GM12878 (cell line): Measurements from ENCODE around the gene PIK3C3. TPM values are rescaled to one million over a fixed set of nuclear protein-coding genes. Genes with fewer than 3 reads are reported as not detected.

Experiments
- ATAC-seq: fragments of 200-7000 bp; cut with Tn5 transposase; 3 replicates; pipeline ENCODE4 v1.9.1; 2020; ENCODE audit warnings: mild to moderate bottlenecking, moderate library complexity
- BruUV-seq: library from RNA; stranded (reverse); fragments of 400-500 nt; replicated peaks from 2 replicates; lab custom pipeline; 2021; lab: Mats Ljungman, UMichigan
- CTCF ChIA-PET: fragments of 300-600 bp; sonication (Branson Sonifier 250); formaldehyde crosslinking; extraction: SDS; loops from one replicate; lab custom pipeline; 2021; ENCODE audit warnings: inconsistent platforms; lab: Yijun Ruan, JAX
- POLR2A ChIA-PET: fragments of 350-600 bp; formaldehyde crosslinking; extraction: SDS; loops from one replicate; lab custom pipeline; 2021; ENCODE audit warnings: inconsistent platforms; lab: Charles Lee
- RAD21 ChIA-PET: fragments of 300-600 bp; sonication (Branson Sonifier 250); formaldehyde crosslinking; loops from one replicate; lab custom pipeline; 2023; ENCODE audit warnings: antibody characterized with exemption; ENCODE audit not compliant: unreplicated experiment; lab: Charles Lee
- SMC1A ChIA-PET: fragments of 300-600 bp; sonication (Branson Sonifier 250); formaldehyde crosslinking; loops from one replicate; lab custom pipeline; 2023; ENCODE audit not compliant: unreplicated experiment, uncharacterized antibody; lab: Charles Lee
- DNase-seq: peaks from one replicate; pipeline ENCODE4 v3.0.0-alpha.2; 2011; ENCODE audit warnings: low read depth, low spot score
- FAIRE-seq: peaks from 3 replicates; lab custom pipeline; 2011; peaks lifted over from hg19 to GRCh38; lab: Jason Lieb, UNC
- H2AFZ ChIP-seq: 2 replicates; pipeline ENCODE4 v1.6.0; 2011; ENCODE audit warnings: low read depth, low read length, control low read depth; ENCODE audit not compliant: control insufficient read depth
- H3K27ac ChIP-seq: 2 replicates; pipeline ENCODE4 v1.5.1; 2011; ENCODE audit warnings: control low read depth; ENCODE audit not compliant: control insufficient read depth, insufficient read depth
- H3K27me3 ChIP-seq, 2 experiments: replicated peaks in 1 of 2; 2 replicates each; pipeline versions ENCODE4 v1.6.0 to v1.6.1; 2011; ENCODE audit warnings: low read length in 1 of 2; ENCODE audit not compliant: control insufficient read depth in 2 of 2, insufficient read depth in 2 of 2
- H3K36me3 ChIP-seq, 2 experiments: 2 replicates each; pipeline ENCODE4 v1.5.1; 2011; ENCODE audit warnings: low read length in 1 of 2; ENCODE audit not compliant: control insufficient read depth in 2 of 2, insufficient read depth in 2 of 2
- H3K4me1 ChIP-seq: 2 replicates; pipeline ENCODE4 v1.6.1; 2011; ENCODE audit warnings: mild to moderate bottlenecking, low read length, moderate library complexity, mixed read lengths; ENCODE audit not compliant: control insufficient read depth, insufficient read depth
- H3K4me2 ChIP-seq: 2 replicates; pipeline ENCODE4 v1.6.0; 2011; ENCODE audit warnings: control low read depth; ENCODE audit not compliant: control insufficient read depth, insufficient read depth
- H3K4me3 ChIP-seq: fragments of 200-600 bp; sonication (generic); 2 replicates; pipeline ENCODE4 v1.5.1; 2016
- H3K79me2 ChIP-seq: 2 replicates; pipeline ENCODE4 v1.6.0; 2011; ENCODE audit warnings: low read length; ENCODE audit not compliant: control insufficient read depth, insufficient read depth
- H3K9ac ChIP-seq: 2 replicates; pipeline ENCODE4 v1.8.0; 2011; ENCODE audit warnings: low read length, control low read depth, mixed read lengths; ENCODE audit not compliant: control insufficient read depth, insufficient read depth
- H3K9me3 ChIP-seq: replicated peaks from 3 replicates; pipeline ENCODE4 v1.5.1; 2011; ENCODE audit warnings: mild to moderate bottlenecking, low read length; ENCODE audit not compliant: control insufficient read depth, insufficient read depth
- H4K20me1 ChIP-seq: 2 replicates; pipeline ENCODE4 v1.6.0; 2011; ENCODE audit not compliant: control insufficient read depth, insufficient read depth
- CBFB ChIP-seq: IDR thresholded peaks from 2 replicates; pipeline ENCODE4 v1.6.1; 2016; ENCODE audit warnings: antibody characterized with exemption, low read depth
- ESRRA ChIP-seq: IDR thresholded peaks from 2 replicates; pipeline ENCODE4 v1.6.1; 2012; ENCODE audit warnings: mild to moderate bottlenecking, low read length, improper control_type of control experiment
- GABPA ChIP-seq: IDR thresholded peaks from 2 replicates; pipeline ENCODE4 v1.6.1; 2014; ENCODE audit warnings: antibody characterized with exemption, low read depth, mild to moderate bottlenecking, inconsistent platforms
- NFYA ChIP-seq: IDR thresholded peaks from 2 replicates; pipeline ENCODE4 v1.6.1; 2011; ENCODE audit warnings: low read depth, mild to moderate bottlenecking, low read length, improper control_type of control experiment, borderline replicate concordance
- POU2F2 ChIP-seq: IDR thresholded peaks from 3 replicates; pipeline ENCODE4 v1.6.1; 2011; ENCODE audit warnings: low read depth, mild to moderate bottlenecking, low read length, borderline replicate concordance
- RBBP5 ChIP-seq: fragments of 200-600 bp; sonication (generic); conservative IDR thresholded peaks from 2 replicates; pipeline ENCODE4 v1.6.1; 2016
- RELA ChIP-seq: fragments of 450-650 bp; IDR thresholded peaks from 2 replicates; pipeline ENCODE4 v1.8.0; 2014; ENCODE audit warnings: borderline replicate concordance; ENCODE audit not compliant: partially characterized antibody
- SMAD1 ChIP-seq: fragments of 450-650 bp; IDR thresholded peaks from 2 replicates; pipeline ENCODE4 v1.6.1; 2018; ENCODE audit warnings: mild to moderate bottlenecking, low read depth; ENCODE audit not compliant: partially characterized antibody
- SREBF1 ChIP-seq: IDR thresholded peaks from 2 replicates; pipeline ENCODE4 v1.6.1; 2012; ENCODE audit warnings: mild to moderate bottlenecking, low read length
- ZBED1 ChIP-seq: IDR thresholded peaks from 2 replicates; pipeline ENCODE4 v1.6.1; 2016; ENCODE audit warnings: borderline replicate concordance
- ZSCAN29 ChIP-seq: fragments of 450-650 bp; IDR thresholded peaks from 2 replicates; pipeline ENCODE4 v1.6.1; 2017; ENCODE audit warnings: mild to moderate bottlenecking, moderate library complexity
- WGBS: methylation state at CpG from one replicate; pipeline ENCODE4 v1.1.6; 2016; ENCODE audit warnings: low lambda C conversion rate; ENCODE audit not compliant: insufficient replicate concordance, insufficient coverage; ENCODE audit errors: missing lambda C conversion rate; 5-methylcytosine and 5-hydroxymethylcytosine counted together
- in situ Hi-C: fragments of 300-500 bp; cut with MboI; formaldehyde crosslinking; loops from 9 replicates; pipeline ENCODE4 v1.14.3; 2018; ENCODE audit warnings: mixed read lengths
- intact Hi-C: fragments of 100-400 bp; cut with micrococcal nuclease; formaldehyde crosslinking; loops from one replicate; pipeline ENCODE4 v1.14.2; 2022; ENCODE audit not compliant: unreplicated experiment
- polyA plus RNA-seq, 11 experiments: library from polyadenylated mRNA; depleted of rRNA in 4 of 11; unstranded in 6 of 11; stranded (reverse) in 5 of 11; fragments of >200 nt; fragmentation: Nextera tagmentation in 4 of 11; fragmentation: Illumina TruSeq in 1 of 11; extraction: Ambion mirVana in 4 of 11; extraction: Trizol in 1 of 11; gene quantifications; 1 replicate in 1 of 11; 2 replicates in 10 of 11; pipeline versions ENCODE4 v1.2.1 to v1.2.3, GENCODE V29; 2011 to 2016; ENCODE audit warnings: inconsistent platforms in 2 of 11, missing spikeins in 2 of 11, low read depth in 1 of 11
- total RNA-seq, 4 experiments: library from RNA; depleted of rRNA in 3 of 4; stranded (reverse); fragments of >200 nt in 3 of 4; fragmentation: Illumina TruSeq in 1 of 4; extraction: Trizol in 1 of 4; gene quantifications; 2 replicates each; pipeline versions ENCODE4 v1.2.1 to v1.2.3, GENCODE V29; 2013 to 2021
- TF ChIP-seq, protein P1 (sequence below): IDR thresholded peaks from 2 replicates; pipeline ENCODE4 v1.6.1; 2011; ENCODE audit warnings: low read depth, mild to moderate bottlenecking, low read length, moderate library complexity, borderline replicate concordance; ENCODE audit errors: extremely low read depth

The PIK3C3 gene
- total and polyA plus RNA-seq, 10 of the 15 experiments (the other 5 are each of a cell fraction or from before 2014, with no cell fraction given): 14.4 to 131 (median 32.4) TPM

DNA sequence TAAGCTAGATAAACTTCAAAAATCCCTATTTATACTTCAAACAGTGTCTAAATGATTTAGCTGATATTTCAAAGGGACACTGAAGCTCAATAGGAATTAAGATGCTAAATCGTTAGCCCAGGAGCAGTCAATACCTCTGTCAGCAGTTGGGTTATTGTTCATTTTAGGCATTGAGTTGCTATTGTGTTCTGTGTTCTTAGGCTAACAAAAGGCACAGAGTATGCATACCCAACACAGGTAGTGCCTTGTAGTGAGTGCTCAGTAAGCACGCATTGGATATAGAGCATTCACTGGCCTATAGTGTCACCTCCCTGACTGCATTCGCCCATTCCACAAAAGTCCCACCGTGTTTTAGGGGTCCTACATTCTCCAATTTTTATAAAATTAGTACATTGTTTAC lies 152.3 kb downstream of the PIK3C3 start:
- Histone ChIP-seq H3K4me1 (no peaks in the 10 kb centered on the region), H4K20me1 (no peaks in the 10 kb centered on the region), H3K36me3 (no peaks in the 10 kb centered on the region), H3K4me2 (no peak overlapping the region), H3K79me2 (no peaks in the 10 kb centered on the region), H2AFZ (no peak overlapping the region), H3K27me3 (no peaks in the 10 kb centered on the region), H3K27ac (no peak overlapping the region), H3K9me3 (no peaks in the 10 kb centered on the region), H3K9ac (no peak overlapping the region), H3K4me3 (no peak overlapping the region)
- ChIA-PET POLR2A (no interaction called here), SMC1A (interaction anchor here (0.8 to 4.8 kb wide), 11 partner anchors 7 to 192 kb away, joined by 3 to 26 read pairs (median 3); no protein-coding TSS in a partner anchor), RAD21 (interaction anchor here (0.6 to 0.9 kb wide), 3 partner anchors 54 to 1164 kb away, joined by 3 to 5 read pairs (median 3); no protein-coding TSS in a partner anchor), CTCF (interaction anchor here (0.8 to 2.2 kb wide), 6 partner anchors 9 to 1166 kb away, joined by 3 to 17 read pairs (median 3); no protein-coding TSS in a partner anchor)
- BruUV-seq: no TSS peak
- in situ Hi-C loops (loop anchor here (10.0 to 25.0 kb wide), 2 partner anchors 1168 to 1455 kb away; partner anchors contain the start of gene SYT4), intact Hi-C loops (no loop called here)
- TF ChIP-seq RBBP5 (no peak), SMAD1 (no peak), SREBF1 (no peak), ZBED1 (no peak), RELA (no peak), ZSCAN29 (no peak), NFYA (no peak), CBFB (no peak), ESRRA (no peak), GABPA (no peak), POU2F2 (no peak)
- TF ChIP-seq, protein P1, sequence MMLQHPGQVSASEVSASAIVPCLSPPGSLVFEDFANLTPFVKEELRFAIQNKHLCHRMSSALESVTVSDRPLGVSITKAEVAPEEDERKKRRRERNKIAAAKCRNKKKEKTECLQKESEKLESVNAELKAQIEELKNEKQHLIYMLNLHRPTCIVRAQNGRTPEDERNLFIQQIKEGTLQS: no peak
- FAIRE-seq (no peak), DNase-seq (no peak), ATAC-seq (no peak)
- WGBS: 36% methylated on average over 4 of the region's 4 CpGs
